ENCODE results near the gene MGAT5.

MGAT5 gene

DNA sequence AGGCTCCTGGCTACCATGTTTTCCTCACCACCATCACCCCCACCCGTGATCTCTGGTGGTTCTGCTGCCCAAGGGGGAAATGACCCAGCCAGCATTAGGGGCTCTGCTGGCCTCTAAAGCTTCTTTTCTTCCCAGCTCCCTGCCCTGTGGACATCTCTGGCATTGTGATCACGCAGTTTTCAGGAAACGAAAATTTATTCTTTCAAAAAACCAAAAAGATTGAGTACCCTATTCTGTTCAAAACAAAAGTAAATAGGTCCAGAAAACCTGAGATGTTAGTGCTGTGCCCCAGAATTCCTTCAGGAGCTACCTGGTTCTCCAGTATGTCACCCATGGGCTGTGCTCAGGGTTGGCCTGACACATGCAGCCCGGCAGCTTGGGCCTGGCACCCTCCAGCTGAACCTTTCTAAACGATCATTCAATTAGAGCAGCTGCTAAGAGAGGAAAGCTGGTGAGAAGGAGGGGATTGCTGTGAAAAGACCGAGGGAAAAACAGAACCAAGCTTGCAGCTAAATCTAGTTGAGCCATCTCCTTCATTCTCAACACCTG lies 157.5 kb downstream of the MGAT5 start:
- no peak for DNase-seq (ENCODE audit: low read depth)
- H3K4me3 ChIP-seq (ENCODE audit: low read length), result no peak overlapping the region
- TF ChIP-seq, protein P1, sequence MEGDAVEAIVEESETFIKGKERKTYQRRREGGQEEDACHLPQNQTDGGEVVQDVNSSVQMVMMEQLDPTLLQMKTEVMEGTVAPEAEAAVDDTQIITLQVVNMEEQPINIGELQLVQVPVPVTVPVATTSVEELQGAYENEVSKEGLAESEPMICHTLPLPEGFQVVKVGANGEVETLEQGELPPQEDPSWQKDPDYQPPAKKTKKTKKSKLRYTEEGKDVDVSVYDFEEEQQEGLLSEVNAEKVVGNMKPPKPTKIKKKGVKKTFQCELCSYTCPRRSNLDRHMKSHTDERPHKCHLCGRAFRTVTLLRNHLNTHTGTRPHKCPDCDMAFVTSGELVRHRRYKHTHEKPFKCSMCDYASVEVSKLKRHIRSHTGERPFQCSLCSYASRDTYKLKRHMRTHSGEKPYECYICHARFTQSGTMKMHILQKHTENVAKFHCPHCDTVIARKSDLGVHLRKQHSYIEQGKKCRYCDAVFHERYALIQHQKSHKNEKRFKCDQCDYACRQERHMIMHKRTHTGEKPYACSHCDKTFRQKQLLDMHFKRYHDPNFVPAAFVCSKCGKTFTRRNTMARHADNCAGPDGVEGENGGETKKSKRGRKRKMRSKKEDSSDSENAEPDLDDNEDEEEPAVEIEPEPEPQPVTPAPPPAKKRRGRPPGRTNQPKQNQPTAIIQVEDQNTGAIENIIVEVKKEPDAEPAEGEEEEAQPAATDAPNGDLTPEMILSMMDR (IDR thresholded peaks at IDR 0.05; ENCODE audit: insufficient read depth, low read depth, low read length, missing control alignments), result no peak

DNA sequence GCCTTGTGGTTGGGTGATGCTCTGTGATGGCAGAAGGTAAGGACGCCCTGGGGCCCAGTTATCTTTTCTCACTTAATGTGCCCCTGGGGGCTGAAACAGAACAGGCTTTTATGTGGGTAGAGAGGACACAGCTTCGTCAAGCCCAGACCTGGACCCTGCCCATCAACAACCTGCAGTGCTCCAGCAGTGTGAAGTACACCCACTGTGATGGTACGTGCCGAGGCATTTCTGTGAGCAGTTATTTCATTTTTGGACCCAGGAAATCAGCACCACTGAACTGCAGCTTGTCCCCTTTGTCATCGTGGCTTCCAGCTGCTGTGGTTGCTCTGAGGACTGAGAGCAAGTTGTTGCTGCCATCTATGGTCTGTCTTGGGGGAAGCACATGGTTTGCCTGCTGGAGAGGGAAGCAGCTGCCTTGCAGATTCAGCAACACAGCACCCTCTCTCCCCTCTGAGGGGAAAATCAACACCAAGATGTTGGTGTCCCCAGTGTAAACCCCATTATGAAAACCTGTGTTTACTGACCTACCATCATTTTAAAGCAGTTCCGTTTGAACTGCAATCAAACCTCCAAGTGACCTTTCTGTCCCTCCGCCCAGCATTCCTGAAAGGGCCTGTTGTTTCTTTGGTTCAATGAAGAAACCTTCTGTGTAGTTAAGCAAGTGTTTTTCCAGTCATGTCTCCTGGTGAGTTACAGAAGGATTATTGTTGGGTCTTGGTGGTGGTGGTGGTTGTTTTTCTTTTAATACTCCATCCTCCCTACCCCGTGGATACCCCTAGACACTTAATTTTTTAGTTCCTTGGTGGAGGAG lies 158.2 kb downstream of the MGAT5 start:
- peak; percentile 77 for DNase-seq (ENCODE audit: low read depth)
- H3K4me3 ChIP-seq (ENCODE audit: low read length), result no peak overlapping the region
- TF ChIP-seq, protein P1 (IDR thresholded peaks at IDR 0.05; ENCODE audit: insufficient read depth, low read depth, low read length, missing control alignments), result peak; percentile 87

DNA sequence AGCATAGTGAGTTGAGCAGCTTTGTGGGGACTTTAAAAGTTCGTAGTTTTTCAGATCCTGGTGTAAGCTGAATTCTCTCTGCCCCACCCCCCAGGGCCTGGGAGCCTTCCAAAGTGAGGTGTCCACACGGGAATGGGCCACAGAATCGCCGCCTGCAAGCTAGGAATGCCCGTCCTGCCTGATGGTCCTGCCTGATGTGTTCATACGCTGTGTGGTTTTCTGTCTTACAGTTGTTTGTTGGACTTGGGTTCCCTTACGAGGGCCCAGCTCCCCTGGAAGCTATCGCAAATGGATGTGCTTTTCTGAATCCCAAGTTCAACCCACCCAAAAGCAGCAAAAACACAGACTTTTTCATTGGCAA lies 158.7 kb downstream of the MGAT5 start:
- TF ChIP-seq, protein P1 (IDR thresholded peaks at IDR 0.05; ENCODE audit: insufficient read depth, low read depth, low read length, missing control alignments), result no peak
- no peak overlapping the region for H3K4me3 ChIP-seq (ENCODE audit: low read length)

DNA sequence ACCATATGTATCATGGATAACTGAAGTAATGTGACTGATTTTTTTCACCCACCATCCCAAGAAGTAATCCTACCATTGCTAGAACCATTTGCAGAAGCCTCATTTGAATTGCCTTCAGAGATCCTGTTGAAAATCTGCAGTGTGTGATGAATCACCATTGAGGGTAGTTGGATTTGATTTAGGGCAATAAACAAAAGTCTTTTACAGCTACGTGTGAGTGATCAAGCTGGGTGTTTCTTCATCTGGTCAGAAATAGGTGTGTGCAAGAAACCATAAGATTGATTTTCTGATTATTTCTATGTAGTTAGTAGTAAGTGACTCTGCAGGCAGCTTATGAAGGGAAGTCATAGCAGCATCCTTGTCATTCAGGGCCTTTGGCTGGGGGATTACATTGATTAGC lies 159.6 kb downstream of the MGAT5 start:
- H3K4me3 ChIP-seq (ENCODE audit: low read length), result no peak overlapping the region
- TF ChIP-seq, protein P1 (IDR thresholded peaks at IDR 0.05; ENCODE audit: insufficient read depth, low read depth, low read length, missing control alignments), result no peak
- DNase-seq (ENCODE audit: low read depth), result no peak

More for the DNA sequence above, 158.7 kb downstream of the MGAT5 start:
- DNase-seq (ENCODE audit: low read depth), result no peak

DNA sequence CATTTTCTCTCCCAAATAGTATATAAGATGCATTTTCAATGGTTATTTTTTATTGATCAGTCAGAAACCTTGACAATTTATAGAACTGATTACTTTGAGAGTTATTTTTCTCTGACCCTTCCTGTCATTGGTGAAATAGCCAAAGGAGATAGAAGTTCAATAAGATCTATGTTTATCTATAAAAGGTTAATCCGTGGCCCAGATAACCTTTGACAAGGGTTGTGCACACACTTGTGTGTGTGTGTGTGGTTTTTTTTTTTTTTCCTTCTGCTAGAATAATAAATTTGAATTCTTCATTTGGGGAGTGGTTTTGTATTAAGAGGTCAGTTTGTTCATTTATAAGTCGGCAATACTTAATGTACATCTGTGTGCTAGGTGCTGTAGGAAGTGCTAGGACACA lies 160.0 kb downstream of the MGAT5 start:
- TF ChIP-seq, protein P1 (IDR thresholded peaks at IDR 0.05; ENCODE audit: insufficient read depth, low read depth, low read length, missing control alignments), result no peak
- H3K4me3 ChIP-seq (ENCODE audit: low read length), result no peak overlapping the region
- DNase-seq (ENCODE audit: low read depth), result no peak

DNA sequence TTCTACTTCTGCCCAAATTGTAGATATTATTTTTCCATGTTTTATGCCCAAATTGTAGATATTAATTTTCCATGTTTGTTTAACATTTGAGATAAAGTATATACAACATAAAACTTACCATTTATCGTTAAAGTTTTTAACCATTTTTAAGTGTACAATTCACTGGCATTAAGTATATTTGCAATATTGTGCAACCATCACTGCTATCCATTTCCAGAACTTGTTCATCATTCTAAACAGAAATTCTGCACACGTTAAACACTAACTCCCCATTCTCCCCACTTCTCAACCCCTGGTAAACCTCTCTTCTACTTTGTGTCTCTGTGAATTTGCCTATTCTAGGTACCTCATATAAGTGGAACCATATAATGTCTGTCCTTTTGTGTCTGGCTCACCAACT lies 162.1 kb downstream of the MGAT5 start:
- TF ChIP-seq, protein P1 (IDR thresholded peaks at IDR 0.05; ENCODE audit: insufficient read depth, low read depth, low read length, missing control alignments), result no peak
- H3K4me3 ChIP-seq (ENCODE audit: low read length), result no peak overlapping the region
- DNase-seq (ENCODE audit: low read depth), result no peak

DNA sequence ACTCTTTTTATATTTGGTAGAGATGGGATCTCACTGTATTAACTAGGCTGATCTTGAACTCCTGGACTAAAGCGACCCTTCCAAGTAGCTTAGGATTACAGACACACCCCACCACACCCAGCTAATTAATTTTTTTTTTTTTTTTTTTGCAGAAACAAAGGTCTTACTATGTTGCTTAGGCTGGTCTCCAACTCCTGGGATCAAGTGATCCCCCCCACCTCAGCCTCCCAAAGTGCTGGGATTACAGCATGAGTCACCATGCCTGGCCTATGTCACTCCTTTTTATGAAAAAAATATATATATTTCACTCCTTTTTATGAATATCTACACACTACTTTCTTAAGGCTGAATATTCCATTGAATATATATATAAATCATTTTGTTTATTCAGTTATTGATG lies 162.8 kb downstream of the MGAT5 start:
- no peak overlapping the region for H3K4me3 ChIP-seq (ENCODE audit: low read length)
- TF ChIP-seq, protein P1 (IDR thresholded peaks at IDR 0.05; ENCODE audit: insufficient read depth, low read depth, low read length, missing control alignments), result no peak
- no peak for DNase-seq (ENCODE audit: low read depth)

All from epithelial cell of esophagus (primary cell).